Heart right ventricle (tissue), 16 donors: Measurements from ENCODE around the gene MAG. TPM values are rescaled to one million over a fixed set of nuclear protein-coding genes. Genes with fewer than 3 reads are reported as not detected.

ENCODE experiments used
- ATAC-seq, 8 donors: fragments of 200-7000 bp; cut with Tn5 transposase; one replicate each; pipeline ENCODE4 v1.9.1; 2020; ENCODE audit warnings: mild to moderate bottlenecking in 8 of 8, moderate library complexity in 8 of 8, moderate number of reproducible peaks in 1 of 8
- DNase-seq, 2 donors: peaks; one replicate each; pipeline ENCODE4 v3.0.0-alpha.2; 2020
- H3K27ac ChIP-seq, 10 donors: fragments of 200-600 bp; sonication (generic) in 2 of 10; one replicate each; pipeline versions ENCODE4 v1.5.0 to v1.8.0; 2020 to 2022; ENCODE audit warnings: mild to moderate bottlenecking in 3 of 10
- H3K27me3 ChIP-seq, 7 donors: fragments of 200-600 bp; one replicate each; pipeline ENCODE4 v1.8.0; 2021 to 2022; ENCODE audit warnings: mild to moderate bottlenecking in 2 of 7
- H3K36me3 ChIP-seq, 9 donors: fragments of 200-600 bp; sonication (generic) in 1 of 9; one replicate each; pipeline versions ENCODE4 v1.5.0 to v1.8.0; 2020 to 2022; ENCODE audit warnings: mild to moderate bottlenecking in 2 of 9
- H3K4me1 ChIP-seq, 9 donors: fragments of 200-600 bp; sonication (generic) in 1 of 9; one replicate each; pipeline versions ENCODE4 v1.5.0 to v1.8.0; 2020 to 2022; ENCODE audit warnings: mild to moderate bottlenecking in 4 of 9
- H3K4me3 ChIP-seq, 10 donors: fragments of 200-600 bp; sonication (generic) in 2 of 10; one replicate each; pipeline versions ENCODE4 v1.5.0 to v1.8.0; 2020 to 2022; ENCODE audit warnings: mild to moderate bottlenecking in 7 of 10, moderate library complexity in 2 of 10
- H3K9me3 ChIP-seq, 11 donors: fragments of 200-600 bp in 10 of 11; sonication (generic) in 2 of 11; one replicate each; pipeline versions ENCODE4 v1.5.0 to v1.8.0; 2013 to 2022; ENCODE audit warnings: mild to moderate bottlenecking in 2 of 11, control low read depth in 1 of 11, moderate library complexity in 1 of 11
- CTCF ChIP-seq, 9 donors: fragments of 200-600 bp; sonication (generic) in 2 of 9; IDR thresholded peaks; one replicate each; pipeline versions ENCODE4 v1.5.0 to v1.8.0; 2021 to 2022; ENCODE audit warnings: antibody characterized with exemption in 9 of 9, mild to moderate bottlenecking in 5 of 9, moderate library complexity in 1 of 9
- WGBS, 2 donors: extraction: QIAGEN DNeasy Blood & Tissue Kit; methylation state at CpG; one replicate each; pipeline ENCODE4 v1.1.7; 2013; ENCODE audit warnings: inconsistent platforms in 1 of 2; 5-methylcytosine and 5-hydroxymethylcytosine counted together
- intact Hi-C, 10 donors: fragments of 100-400 bp; cut with DNase I; formaldehyde crosslinking; loops; one replicate each; pipeline versions ENCODE4 v1.11.1 to v1.14.2; 2022
- polyA plus RNA-seq, 2 donors: library from polyadenylated mRNA; stranded (reverse); fragments of 200-250 nt; gene quantifications; one replicate each; pipeline ENCODE4 v1.2.3, GENCODE V29; 2013
- total RNA-seq, 10 donors: library from RNA; stranded (reverse); fragmentation: NEBNext Ultra II Directional in 3 of 10; extraction: Animal tissue kit (Norgen Biotek cat#: 25700) in 3 of 10; gene quantifications; one replicate each; pipeline versions ENCODE4 v1.2.1 to v1.2.4, GENCODE V29; 2021 to 2023
- donor health status: Arrhythmogenic right ventricular cardiomyopathy.
- donor health status: ischemic (EF 13 %, LVEDD 7.1; RV severe dilation, severe dysfunction).
- donor health status: healthy with polysubstance abuse.
- donor health status: DM: no; HTN: yes; CAD: no.
- donor health status: DM: no; HTN: no; CAD: no.
- donor health status: ischemic (EF 25% LVEDD 6.9; RV normal size, moderate dysfunction).
- donor health status: ischemic (EF 25% LVEDD 5.7; RV mildly dilated, moderate dysfunction).
- donor health status: healthy.
- donor health status: DM: yes; HTN: yes; CAD: no.
- donor health status: Ischemic cardiomyopathy.
- donor health status: ischemic (EF 35%, LVEDD 5.7; RV mildly dilated, moderate dysfunction).
- donor health status: nonischemic (EF 11% LVEDD 7.7; RV severe dilation, severe dysfunction).
- donor health status: DM: yes; HTN: yes; CAD: no.
- donor health status: PGD.
- donor health status: ischemic (EF 29% LVEDD 5.4; RV normal size, mild dysfunction).
- donor health status: nonischemic (EF 23%, LVEDD 6.1; RV moderate dilation, normal function).

The MAG gene
- total and polyA plus RNA-seq, 12 donors = 0.04 to 0.39 TPM; not detected in 10

- Histone ChIP-seq H3K36me3 (no peaks in the 10 kb centered on the region), H3K27me3 (peaks cover 0 to 51% (median 32%) of the 10 kb centered on the region in 7 donors), H3K4me1 (peaks cover 0 to 6% (median 0%) of the 10 kb centered on the region in 9 donors), H3K27ac (no peak overlapping the region), H3K4me3 (no peak overlapping the region), H3K9me3 (no peaks in the 10 kb centered on the region)
- no peak for TF ChIP-seq CTCF (IDR thresholded peaks at IDR 0.05)
- intact Hi-C loops = no loop called here
- no peak for ATAC-seq
- 94 to 97% methylated on average over 5 of the region's 5 CpGs for WGBS, 2 donors
- no peak for DNase-seq
Measured at GRCh38 chr19:35298561-35298972, 6.6 kb downstream of the MAG start.

GRCh38 chr19:35299523-35300338 lies 7.8 kb downstream of the MAG start:
- Histone ChIP-seq H3K27me3 (peaks cover 0 to 44% (median 24%) of the 10 kb centered on the region in 7 donors), H3K27ac (no peak overlapping the region), H3K9me3 (no peaks in the 10 kb centered on the region), H3K4me1 (peaks cover 0 to 6% (median 0%) of the 10 kb centered on the region in 9 donors), H3K4me3 (no peak overlapping the region), H3K36me3 (no peaks in the 10 kb centered on the region)
- no peak for TF ChIP-seq CTCF (IDR thresholded peaks at IDR 0.05)
- ATAC-seq (peak in 1 of 8 donors; percentile 38), DNase-seq (no peak)
- intact Hi-C loops = no loop called here
- WGBS, 2 donors = 42 to 43% methylated on average over 37 to 54 of the region's 55 CpGs

- Histone ChIP-seq H3K4me1 (peaks cover 0 to 6% (median 0%) of the 10 kb centered on the region in 9 donors), H3K27me3 (peaks cover 0 to 44% (median 24%) of the 10 kb centered on the region in 7 donors), H3K36me3 (no peaks in the 10 kb centered on the region), H3K27ac (no peak overlapping the region), H3K9me3 (no peaks in the 10 kb centered on the region), H3K4me3 (no peak overlapping the region)
- TF ChIP-seq CTCF (IDR thresholded peaks at IDR 0.05) = no peak
- DNase-seq (no peak), ATAC-seq (no peak)
- intact Hi-C loops = no loop called here
- WGBS, 2 donors = 74 to 77% methylated on average over 10 of the region's 10 CpGs
Measured at GRCh38 chr19:35300339-35300649, 8.3 kb downstream of the MAG start.

GRCh38 chr19:35301961-35302360 lies 10.0 kb downstream of the MAG start:
- no peak for TF ChIP-seq CTCF (IDR thresholded peaks at IDR 0.05)
- ATAC-seq = no peak
- 91 to 95% methylated on average over 2 of the region's 2 CpGs for WGBS, 2 donors
- no peak for DNase-seq
- intact Hi-C loops = no loop called here
- Histone ChIP-seq H3K36me3 (no peaks in the 10 kb centered on the region), H3K4me3 (no peak overlapping the region), H3K4me1 (peaks cover 0 to 6% (median 0%) of the 10 kb centered on the region in 9 donors), H3K27ac (no peak overlapping the region), H3K9me3 (no peaks in the 10 kb centered on the region), H3K27me3 (peaks cover 0 to 41% (median 24%) of the 10 kb centered on the region in 7 donors)
